ENCODE data around the gene RIPPLY3. TPM values are rescaled to one million over a fixed set of nuclear protein-coding genes. Genes with fewer than 3 reads are reported as not detected.

The RIPPLY3 gene
- total RNA-seq, 1 donor from 2014 or later: not detected

GRCh38 chr21:37009740-37010341 lies 3.3 kb downstream of the RIPPLY3 start:
- ChIA-PET CTCF (interaction anchor here (1.0 to 1.6 kb wide), 7 partner anchors 17 to 379 kb away, joined by 3 to 11 read pairs (median 4); no protein-coding TSS in a partner anchor), POLR2A (interaction anchor here (1.4 kb wide), 1 partner anchor 20 kb away, joined by 5 read pairs; no protein-coding TSS in a partner anchor)
- intact Hi-C loops (cut with micrococcal nuclease): loop anchor here (1.0 to 5.0 kb wide), 3 partner anchors 33 to 71 kb away; partner anchors contain the start of genes PIGP and TTC3
- Mint-ChIP-seq H3K4me1 (peaks cover 19% of the 10 kb centered on the region), H3K36me3 (ENCODE audit: low read depth) (no peaks in the 10 kb centered on the region), H3K27ac (no peak overlapping the region), H3K9me3 (no peaks in the 10 kb centered on the region), H3K4me3 (peak overlapping the region; percentile 39), H3K27me3 (peaks cover 46% of the 10 kb centered on the region)
- ATAC-seq (ENCODE audit: low read depth) (peak; percentile 85), DNase-seq (peak; percentile 62)
- TF ChIP-seq, protein P1, sequence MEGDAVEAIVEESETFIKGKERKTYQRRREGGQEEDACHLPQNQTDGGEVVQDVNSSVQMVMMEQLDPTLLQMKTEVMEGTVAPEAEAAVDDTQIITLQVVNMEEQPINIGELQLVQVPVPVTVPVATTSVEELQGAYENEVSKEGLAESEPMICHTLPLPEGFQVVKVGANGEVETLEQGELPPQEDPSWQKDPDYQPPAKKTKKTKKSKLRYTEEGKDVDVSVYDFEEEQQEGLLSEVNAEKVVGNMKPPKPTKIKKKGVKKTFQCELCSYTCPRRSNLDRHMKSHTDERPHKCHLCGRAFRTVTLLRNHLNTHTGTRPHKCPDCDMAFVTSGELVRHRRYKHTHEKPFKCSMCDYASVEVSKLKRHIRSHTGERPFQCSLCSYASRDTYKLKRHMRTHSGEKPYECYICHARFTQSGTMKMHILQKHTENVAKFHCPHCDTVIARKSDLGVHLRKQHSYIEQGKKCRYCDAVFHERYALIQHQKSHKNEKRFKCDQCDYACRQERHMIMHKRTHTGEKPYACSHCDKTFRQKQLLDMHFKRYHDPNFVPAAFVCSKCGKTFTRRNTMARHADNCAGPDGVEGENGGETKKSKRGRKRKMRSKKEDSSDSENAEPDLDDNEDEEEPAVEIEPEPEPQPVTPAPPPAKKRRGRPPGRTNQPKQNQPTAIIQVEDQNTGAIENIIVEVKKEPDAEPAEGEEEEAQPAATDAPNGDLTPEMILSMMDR (IDR thresholded peaks at IDR 0.05): no peak

GRCh38 chr21:37017951-37018679 lies 11.6 kb downstream of the RIPPLY3 start:
- H3K4me3 Mint-ChIP-seq: no peak overlapping the region
- no peaks in the 10 kb centered on the region for H3K9me3 Mint-ChIP-seq
- no peaks in the 10 kb centered on the region for H3K36me3 Mint-ChIP-seq (ENCODE audit: low read depth)
- H3K27ac Mint-ChIP-seq: no peak overlapping the region
- no peak for DNase-seq
- intact Hi-C loops (cut with micrococcal nuclease): no loop called here
- TF ChIP-seq, protein P1 (IDR thresholded peaks at IDR 0.05): no peak
- H3K4me1 Mint-ChIP-seq: no peaks in the 10 kb centered on the region
- peaks cover 12% of the 10 kb centered on the region for H3K27me3 Mint-ChIP-seq
- ATAC-seq (ENCODE audit: low read depth): no peak
- POLR2A ChIA-PET: interaction anchor here (0.7 kb wide), 1 partner anchor 73 kb away, joined by 7 read pairs; no protein-coding TSS in a partner anchor
- CTCF ChIA-PET: no interaction called here

DNA sequence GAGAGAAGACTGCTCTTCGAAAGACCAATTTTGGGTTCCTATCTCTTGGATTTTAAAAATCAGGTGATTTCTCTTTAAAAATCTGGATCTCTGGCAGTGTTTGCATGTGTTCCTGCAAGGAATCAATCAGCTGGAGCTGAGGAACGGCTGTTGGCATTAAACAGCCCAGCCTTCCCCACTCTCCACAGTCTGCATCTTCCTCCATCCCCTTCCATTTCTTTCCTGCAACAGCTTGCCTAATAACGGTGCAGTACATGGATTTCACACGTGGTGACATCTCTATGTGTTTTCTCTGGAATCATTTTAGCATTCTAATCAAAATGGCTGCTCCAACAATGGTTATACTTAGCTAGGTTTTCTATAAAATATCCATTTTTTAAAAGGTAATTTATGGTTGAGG lies 20.0 kb downstream of the RIPPLY3 start:
- Mint-ChIP-seq H3K4me1 (no peaks in the 10 kb centered on the region), H3K27ac (no peak overlapping the region), H3K4me3 (no peak overlapping the region), H3K9me3 (no peaks in the 10 kb centered on the region), H3K36me3 (ENCODE audit: low read depth) (no peaks in the 10 kb centered on the region), H3K27me3 (peaks cover 2% of the 10 kb centered on the region)
- ChIA-PET CTCF (interaction anchor here (1.5 kb wide), 1 partner anchor 17 kb away, joined by 4 read pairs; no protein-coding TSS in a partner anchor), POLR2A (no interaction called here)
- intact Hi-C loops (cut with micrococcal nuclease): no loop called here
- DNase-seq (no peak), ATAC-seq (ENCODE audit: low read depth) (no peak)
- TF ChIP-seq, protein P1 (IDR thresholded peaks at IDR 0.05): no peak

DNA sequence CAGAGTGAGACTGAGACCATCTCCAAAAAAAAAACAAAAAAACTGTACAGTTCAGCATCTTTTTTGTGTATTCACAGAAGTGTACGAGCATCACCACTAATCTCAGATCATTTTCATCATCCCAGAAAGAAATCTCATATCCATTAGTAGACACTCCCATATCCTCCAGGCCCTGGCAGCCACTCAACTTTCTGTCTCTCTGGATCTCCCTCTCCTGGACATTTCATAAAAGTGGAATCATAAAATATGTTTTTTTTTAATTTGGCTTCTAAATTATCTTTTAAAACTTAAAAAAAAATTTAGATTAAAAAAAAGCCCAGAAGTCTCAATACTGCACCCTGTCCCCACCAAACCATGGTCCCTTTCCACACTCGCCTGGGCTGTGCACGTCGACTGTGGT lies 22.1 kb downstream of the RIPPLY3 start:
- H3K9me3 Mint-ChIP-seq: no peaks in the 10 kb centered on the region
- ChIA-PET POLR2A (no interaction called here), CTCF (no interaction called here)
- DNase-seq (no peak), ATAC-seq (ENCODE audit: low read depth) (no peak)
- no peak overlapping the region for H3K27ac Mint-ChIP-seq
- H3K27me3 Mint-ChIP-seq: peaks cover 2% of the 10 kb centered on the region
- no peaks in the 10 kb centered on the region for H3K4me1 Mint-ChIP-seq
- no peak overlapping the region for H3K4me3 Mint-ChIP-seq
- no peaks in the 10 kb centered on the region for H3K36me3 Mint-ChIP-seq (ENCODE audit: low read depth)
- intact Hi-C loops (cut with micrococcal nuclease): no loop called here
- TF ChIP-seq, protein P1 (IDR thresholded peaks at IDR 0.05): no peak

DNA sequence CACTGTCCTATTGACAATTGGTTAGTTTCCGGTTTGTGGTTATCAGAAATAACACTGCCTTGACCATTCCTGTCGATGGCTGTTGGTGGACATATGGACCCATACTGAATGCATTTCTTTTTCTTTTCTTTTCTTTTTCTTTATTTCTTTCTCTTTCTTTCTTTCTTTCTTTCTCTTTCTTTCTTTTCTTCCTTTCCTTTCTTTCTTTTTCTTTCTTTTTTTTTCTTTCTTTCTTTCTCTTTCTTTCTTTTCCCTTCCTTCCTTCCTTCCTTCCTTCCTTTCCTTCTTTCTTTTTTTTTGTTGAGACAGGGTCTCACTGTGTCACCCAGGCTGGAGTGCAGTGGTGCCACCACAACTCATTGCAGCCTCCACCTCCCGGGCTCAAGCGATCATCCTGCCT lies 24.4 kb downstream of the RIPPLY3 start:
- Mint-ChIP-seq H3K4me3 (no peak overlapping the region), H3K4me1 (no peaks in the 10 kb centered on the region), H3K27ac (no peak overlapping the region), H3K36me3 (ENCODE audit: low read depth) (no peaks in the 10 kb centered on the region), H3K9me3 (no peaks in the 10 kb centered on the region), H3K27me3 (peaks cover 5% of the 10 kb centered on the region)
- CTCF ChIA-PET: no interaction called here
- ATAC-seq (ENCODE audit: low read depth): no peak
- intact Hi-C loops (cut with micrococcal nuclease): no loop called here
- no peak for DNase-seq
- POLR2A ChIA-PET: no interaction called here
- TF ChIP-seq, protein P1 (IDR thresholded peaks at IDR 0.05): no peak
